ENCODE results near the gene OGFOD2.
"Not testable (repeated sequence)": the region's sequence is repeated elsewhere in the genome, so short reads cannot be mapped to it uniquely, and the experiment has no call there.

OGFOD2 gene

DNA sequence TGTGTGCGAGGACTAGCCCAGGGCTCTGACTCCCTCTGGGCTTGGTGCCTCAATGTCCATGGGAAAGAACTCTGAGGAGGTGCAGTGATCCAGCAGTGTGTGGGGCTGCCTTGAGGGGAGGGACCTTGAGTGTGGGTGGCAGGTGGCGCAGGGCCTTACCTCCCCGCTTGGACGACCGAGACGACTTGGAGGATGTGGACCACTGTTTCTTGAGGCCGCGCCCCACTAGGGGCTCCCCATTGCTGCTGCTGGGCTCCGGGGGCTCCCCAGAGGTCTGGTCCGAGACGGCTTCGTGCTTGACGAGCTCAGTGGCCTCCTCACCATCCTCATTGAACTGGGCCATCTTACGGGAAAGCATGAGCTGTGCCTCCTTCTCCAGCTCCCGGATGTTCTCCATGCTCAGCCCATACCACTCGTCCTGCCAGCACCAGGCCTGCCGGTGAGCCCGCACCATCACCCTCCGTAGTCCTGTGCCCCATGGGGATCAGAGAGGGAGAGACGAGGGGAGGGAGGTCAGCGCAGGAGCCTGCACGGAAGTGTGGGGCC is 30.1 kb downstream of the OGFOD2 start:
- no peak for DNase-seq (ENCODE audit: low spot score)

DNA sequence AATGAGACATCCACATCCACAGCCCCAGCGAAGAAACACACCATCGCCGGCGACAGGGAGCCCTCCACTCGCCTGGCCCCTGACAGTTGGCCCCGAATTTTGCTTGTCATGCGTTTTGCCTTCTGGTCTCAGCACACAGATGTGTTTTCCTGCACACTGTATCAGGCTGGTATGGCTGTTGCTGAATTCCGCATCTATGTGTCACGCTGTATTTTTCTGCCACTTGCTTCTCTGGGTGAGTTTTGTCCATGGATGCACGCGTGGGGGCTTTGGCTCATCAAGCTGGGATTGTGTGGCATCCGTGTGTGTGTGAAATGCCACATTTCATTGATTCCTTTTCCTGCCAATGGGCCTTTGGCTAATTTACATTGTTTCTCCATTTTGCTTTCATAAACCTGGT is 31.9 kb downstream of the OGFOD2 start:
- no peak for DNase-seq (ENCODE audit: low spot score)

DNA sequence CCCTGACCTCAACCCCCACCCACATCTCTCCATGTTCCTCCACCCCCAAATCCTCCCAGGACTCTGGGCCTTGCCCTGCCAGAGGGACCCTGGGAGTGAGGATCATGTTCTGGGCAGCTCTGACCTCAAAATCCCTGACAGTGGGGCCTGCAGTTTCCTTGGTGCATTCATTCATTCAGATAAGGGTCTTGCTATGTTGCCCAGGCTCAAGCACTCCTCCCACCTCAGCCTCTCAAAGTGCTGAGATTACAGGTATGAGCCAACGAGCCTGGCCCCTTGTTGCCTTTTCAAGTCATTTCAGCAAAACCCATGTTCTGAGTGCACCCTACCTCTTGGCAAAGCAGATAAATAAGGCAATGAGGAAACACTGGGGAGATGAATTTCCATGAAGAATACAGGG is 35.1 kb downstream of the OGFOD2 start:
- DNase-seq (ENCODE audit: low spot score), result no peak

GRCh38 chr12:123010681-123011080 is 35.6 kb downstream of the OGFOD2 start:
- DNase-seq (ENCODE audit: low spot score), result no peak

DNA sequence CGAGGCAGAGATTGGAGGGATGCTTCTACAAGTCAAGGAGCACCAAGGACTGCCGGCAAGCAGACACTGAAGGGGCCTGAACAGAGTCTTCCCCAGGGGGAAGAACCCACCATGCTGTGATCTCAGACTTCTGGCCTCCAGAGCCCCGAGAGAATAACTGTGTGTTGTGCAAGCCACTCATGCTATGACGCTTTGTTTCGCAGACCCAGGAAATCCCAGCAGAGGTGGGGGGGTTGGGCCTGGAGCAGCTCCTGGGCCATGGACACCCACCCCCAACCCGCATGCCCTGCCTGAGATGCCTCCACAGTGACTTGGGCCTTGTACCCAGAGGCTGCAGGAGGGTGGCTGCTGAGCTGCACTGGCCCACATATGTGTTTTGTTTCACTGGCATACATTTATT is 36.7 kb downstream of the OGFOD2 start:
- no peak for DNase-seq (ENCODE audit: low spot score)

GRCh38 chr12:123013185-123014095 is 38.4 kb downstream of the OGFOD2 start:
- DNase-seq (ENCODE audit: low spot score), result no peak

GRCh38 chr12:123014473-123014872 is 39.4 kb downstream of the OGFOD2 start:
- DNase-seq (ENCODE audit: low spot score), result not testable (repeated sequence)

- no peak for DNase-seq (ENCODE audit: low spot score)
Measured at GRCh38 chr12:123017753-123018152, 42.7 kb downstream of the OGFOD2 start.

DNA sequence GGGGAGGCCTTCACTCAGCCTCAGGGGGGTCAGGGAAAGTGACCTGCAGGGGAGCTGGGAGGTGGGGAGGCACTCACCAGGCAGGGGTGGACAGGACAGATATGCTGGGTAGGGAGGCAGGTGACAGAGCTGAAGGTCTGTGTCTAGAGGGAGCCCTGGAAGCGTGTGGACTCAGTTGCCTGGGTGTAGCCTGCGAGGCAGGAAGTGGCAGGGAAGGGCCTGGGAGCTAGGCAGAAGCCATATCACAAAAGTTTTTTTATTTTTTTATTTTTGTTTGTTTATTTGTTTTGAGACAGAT is 44.7 kb downstream of the OGFOD2 start:
- no peak for DNase-seq (ENCODE audit: low spot score)

GRCh38 chr12:123021688-123022604 is 46.9 kb downstream of the OGFOD2 start:
- no peak for DNase-seq (ENCODE audit: low spot score)

- DNase-seq (ENCODE audit: low spot score), result no peak
Measured at GRCh38 chr12:123022846-123023245, 47.8 kb downstream of the OGFOD2 start.

DNA sequence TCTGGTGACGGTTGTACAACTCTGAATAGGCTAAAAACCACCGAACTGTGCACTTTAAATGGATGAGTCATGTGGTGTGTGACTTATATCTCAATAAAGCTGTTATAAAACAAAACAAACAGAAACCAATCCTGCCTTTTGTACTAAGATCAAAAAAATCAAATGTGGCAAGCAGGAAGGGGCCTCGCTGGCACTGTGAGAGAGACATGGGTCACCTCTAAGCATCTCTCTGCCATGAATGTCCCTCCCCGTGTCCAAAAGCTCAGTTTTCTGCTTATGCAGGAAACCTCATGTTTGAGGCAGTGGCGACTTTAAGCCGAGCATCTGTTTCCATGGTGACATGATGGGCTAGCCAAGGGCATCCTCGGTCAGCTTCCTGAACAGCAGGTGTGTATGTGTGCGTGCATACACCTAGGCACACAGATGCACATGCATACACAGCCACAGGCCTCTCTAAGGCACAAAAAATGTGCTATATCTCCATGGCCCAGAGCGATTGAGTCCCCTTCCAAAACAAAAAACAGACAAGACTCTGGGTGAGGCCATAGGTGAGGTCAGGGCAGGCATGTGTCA is 49.9 kb downstream of the OGFOD2 start:
- DNase-seq (ENCODE audit: low spot score), result no peak

DNA sequence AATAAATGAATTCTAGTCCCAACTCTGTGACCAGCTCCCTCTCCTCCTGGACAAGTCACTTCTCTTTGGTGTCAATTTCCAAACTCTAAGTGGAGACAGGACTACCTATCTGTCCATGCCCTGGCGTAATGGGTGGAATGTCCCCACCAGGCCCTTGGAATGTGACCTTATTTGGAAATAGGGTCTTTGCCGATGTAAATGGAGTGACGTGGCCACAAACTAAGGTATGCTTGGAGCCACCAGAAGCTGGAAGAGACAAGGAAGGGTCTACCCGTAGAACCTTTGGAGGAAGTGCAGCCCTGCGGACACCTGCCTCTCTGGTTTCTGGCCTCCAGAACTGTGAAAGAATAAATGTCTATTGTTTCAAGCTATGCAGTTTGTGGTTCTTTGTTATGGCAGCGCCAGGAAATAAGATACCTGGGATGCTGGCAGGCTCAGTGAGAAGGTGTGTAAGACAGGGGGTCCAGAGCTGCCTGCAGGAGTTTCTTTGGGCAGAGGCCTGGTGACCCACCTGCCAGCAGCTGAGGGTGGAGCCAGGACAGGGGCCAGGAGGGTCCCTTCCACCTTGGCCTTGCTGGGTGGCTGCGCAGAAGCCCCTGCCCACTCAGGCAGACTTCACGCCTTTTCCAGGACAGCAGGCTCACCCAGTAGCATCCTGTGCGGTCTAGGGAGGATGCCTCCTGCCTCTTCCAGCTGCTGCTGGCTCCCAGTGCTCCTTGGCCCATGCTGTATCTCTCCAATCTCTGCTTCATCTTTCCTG is 51.2 kb downstream of the OGFOD2 start:
- no peak for DNase-seq (ENCODE audit: low spot score)

DNA sequence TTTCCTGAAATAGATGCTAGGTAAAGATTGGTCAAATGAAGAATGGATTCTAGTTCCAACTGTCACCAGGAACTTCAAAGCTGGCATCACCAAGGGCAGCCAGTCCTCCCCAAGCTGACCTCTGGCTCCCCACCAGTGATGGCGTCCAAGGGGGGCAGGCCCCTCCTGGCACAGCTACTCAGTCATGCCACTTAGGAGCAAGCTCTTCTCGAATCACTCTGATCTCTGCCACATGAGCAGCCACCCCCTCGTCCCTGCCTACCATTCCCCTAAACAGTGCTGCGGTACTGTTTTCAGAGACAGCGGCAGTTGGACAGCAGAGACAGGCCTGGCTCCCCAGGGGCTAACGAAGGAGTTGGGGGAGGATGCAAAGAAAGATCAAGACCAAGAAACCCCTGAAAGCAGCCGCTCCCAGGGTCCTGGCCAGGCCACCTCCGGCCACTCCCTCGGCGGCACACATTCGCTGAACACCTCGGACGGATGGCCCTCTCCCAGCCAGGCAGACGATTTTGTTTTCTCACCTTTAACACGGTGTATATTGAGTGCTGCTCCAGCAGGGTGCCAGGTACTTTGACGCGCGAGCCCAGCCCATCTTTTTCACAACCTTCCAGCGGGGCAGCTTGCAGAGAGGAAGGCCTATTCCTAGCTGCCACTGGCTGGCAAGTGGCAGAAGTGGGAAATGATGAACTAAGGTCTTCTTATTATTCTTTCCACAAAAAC is 52.8 kb downstream of the OGFOD2 start:
- no peak for DNase-seq (ENCODE audit: low spot score)

GRCh38 chr12:123028475-123028874 is 53.4 kb downstream of the OGFOD2 start:
- DNase-seq (ENCODE audit: low spot score), result no peak

DNA sequence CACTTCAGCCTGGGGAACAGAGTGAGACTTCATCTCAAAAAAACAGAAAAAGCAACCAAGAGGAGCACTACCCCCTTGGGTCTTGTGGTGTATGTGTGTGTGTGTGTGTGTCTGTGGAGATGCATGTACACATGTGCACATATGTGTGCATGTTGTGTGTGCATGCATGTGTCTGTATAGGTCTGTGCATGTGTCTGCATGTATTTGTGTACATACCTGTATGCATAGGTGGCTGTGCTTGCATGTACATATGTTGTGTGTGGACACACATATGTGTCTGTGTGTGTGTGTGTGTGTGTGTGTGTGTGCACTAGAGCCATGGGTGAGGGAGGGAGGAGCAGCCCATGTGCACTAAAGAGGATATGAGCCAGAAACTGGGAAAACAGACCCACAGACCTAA is 54.5 kb downstream of the OGFOD2 start:
- DNase-seq (ENCODE audit: low spot score), result no peak
